Measurements from ENCODE around the gene ANKRD28.
"Not testable (repeated sequence)": the region's sequence is repeated elsewhere in the genome, so short reads cannot be mapped to it uniquely, and the experiment has no call there.

Gene ANKRD28

GRCh38 chr3:15750879-15751278 lies 46.9 kb downstream of the ANKRD28 start:
- no peak overlapping the region for H3K4me3 ChIP-seq (ENCODE audit: low read depth, low read length)
- TF ChIP-seq CTCF (conservative IDR thresholded peaks at IDR 0.05; ENCODE audit: low read depth, low read length) = no peak
- DNase-seq (ENCODE audit: low read depth) = no peak

- TF ChIP-seq CTCF (conservative IDR thresholded peaks at IDR 0.05; ENCODE audit: low read depth, low read length) = no peak
- no peak overlapping the region for H3K4me3 ChIP-seq (ENCODE audit: low read depth, low read length)
- DNase-seq (ENCODE audit: low read depth) = peak; percentile 53
Observed at GRCh38 chr3:15750143-15750542, 47.6 kb downstream of the ANKRD28 start.

GRCh38 chr3:15745896-15746295 lies 51.9 kb downstream of the ANKRD28 start:
- H3K4me3 ChIP-seq (ENCODE audit: low read depth, low read length); DNase-seq (ENCODE audit: low read depth): not testable (repeated sequence)

- no peak for TF ChIP-seq CTCF (conservative IDR thresholded peaks at IDR 0.05; ENCODE audit: low read depth, low read length)
- H3K4me3 ChIP-seq (ENCODE audit: low read depth, low read length) = no peak overlapping the region
- DNase-seq (ENCODE audit: low read depth) = no peak
Observed at GRCh38 chr3:15744176-15744575, 53.6 kb downstream of the ANKRD28 start.

GRCh38 chr3:15743587-15744009 lies 54.2 kb downstream of the ANKRD28 start:
- no peak for TF ChIP-seq CTCF (conservative IDR thresholded peaks at IDR 0.05; ENCODE audit: low read depth, low read length)
- no peak overlapping the region for H3K4me3 ChIP-seq (ENCODE audit: low read depth, low read length)
- no peak for DNase-seq (ENCODE audit: low read depth)

- not testable (repeated sequence) for DNase-seq (ENCODE audit: low read depth); H3K4me3 ChIP-seq (ENCODE audit: low read depth, low read length)
Observed at GRCh38 chr3:15742236-15742635, 55.5 kb downstream of the ANKRD28 start.

GRCh38 chr3:15738616-15739005 lies 59.2 kb downstream of the ANKRD28 start:
- not testable (repeated sequence) for DNase-seq (ENCODE audit: low read depth); H3K4me3 ChIP-seq (ENCODE audit: low read depth, low read length)

GRCh38 chr3:15731024-15731423 lies 66.8 kb downstream of the ANKRD28 start:
- no peak for DNase-seq (ENCODE audit: low read depth)
- no peak overlapping the region for H3K4me3 ChIP-seq (ENCODE audit: low read depth, low read length)
- no peak for TF ChIP-seq CTCF (conservative IDR thresholded peaks at IDR 0.05; ENCODE audit: low read depth, low read length)

- H3K4me3 ChIP-seq (ENCODE audit: low read depth, low read length) = no peak overlapping the region
Observed at GRCh38 chr3:15728766-15729165, 69.0 kb downstream of the ANKRD28 start.

More at GRCh38 chr3:15728766-15729165, 69.0 kb downstream of the ANKRD28 start:
- no peak for DNase-seq (ENCODE audit: low read depth)
- no peak for TF ChIP-seq CTCF (conservative IDR thresholded peaks at IDR 0.05; ENCODE audit: low read depth, low read length)
